Gastrocnemius medialis (tissue), 4 donors: ENCODE data around the gene SUPT3H. TPM values are rescaled to one million over a fixed set of nuclear protein-coding genes. Genes with fewer than 3 reads are reported as not detected.
"Not testable (repeated sequence)": the region's sequence is repeated elsewhere in the genome, so short reads cannot be mapped to it uniquely, and the experiment has no call there.

Experiments
- ATAC-seq, 2 donors: fragments of 150-250 bp; one replicate each; pipeline ENCODE4 v1.9.1; 2016
- DNase-seq, 2 donors: peaks; one replicate each; pipeline ENCODE4 v3.0.0-alpha.2; 2019
- H3K27ac ChIP-seq, 4 donors: fragments of 200-600 bp; sonication (generic); 1 replicate in 1 of 4; 2 replicates in 3 of 4; pipeline ENCODE4 v1.5.1; 2016 to 2018; ENCODE audit warnings: mild to moderate bottlenecking in 2 of 4, moderate library complexity in 1 of 4
- H3K27me3 ChIP-seq, 3 donors: fragments of 200-600 bp; sonication (generic) in 2 of 3; 1 replicate in 1 of 3; 2 replicates in 2 of 3; pipeline versions ENCODE4 v1.5.1 to v1.6.0; 2016 to 2019; ENCODE audit warnings: mild to moderate bottlenecking in 1 of 3, moderate library complexity in 1 of 3
- H3K36me3 ChIP-seq, 2 donors: fragments of 200-600 bp; sonication (generic) in 1 of 2; one replicate each; pipeline ENCODE4 v1.5.1; 2017 to 2018
- H3K4me1 ChIP-seq, 2 donors: fragments of 200-600 bp; sonication (generic) in 1 of 2; one replicate each; pipeline ENCODE4 v1.5.1; 2016 to 2017; ENCODE audit warnings: mild to moderate bottlenecking in 2 of 2
- H3K4me3 ChIP-seq, 4 donors: fragments of 200-600 bp; sonication (generic) in 3 of 4; 1 replicate in 1 of 4; 2 replicates in 3 of 4; pipeline ENCODE4 v1.5.1; 2016 to 2019; ENCODE audit warnings: mild to moderate bottlenecking in 2 of 4
- H3K9me3 ChIP-seq, 3 donors: fragments of 200-600 bp; sonication (generic) in 2 of 3; 1 replicate in 1 of 3; 2 replicates in 2 of 3; pipeline ENCODE4 v1.5.1; 2016 to 2019
- CTCF ChIP-seq, 5 experiments: fragments of 450-650 bp in 3 of 5; fragments of 200-600 bp in 2 of 5; sonication (generic) in 2 of 5; IDR thresholded peaks in 4 of 5; conservative IDR thresholded peaks in 1 of 5; 1 replicate in 4 of 5; 2 replicates in 1 of 5; pipeline ENCODE4 v1.5.1; 2016 to 2019; ENCODE audit warnings: antibody characterized with exemption in 5 of 5, mild to moderate bottlenecking in 3 of 5, moderate library complexity in 3 of 5
- POLR2A ChIP-seq, 2 donors: fragments of 450-650 bp; IDR thresholded peaks; one replicate each; pipeline ENCODE4 v1.6.1; 2017; ENCODE audit warnings: antibody characterized with exemption in 2 of 2, mild to moderate bottlenecking in 2 of 2, moderate library complexity in 2 of 2
- in situ Hi-C, 4 donors: fragments of 200-750 bp; cut with MboI; loops; one replicate each; pipeline versions ENCODE4 v1.15.0 to v1.8.0; 2017; ENCODE audit warnings: low sequenced_read_pairs in 4 of 4
- intact Hi-C: fragments of 100-400 bp; cut with DNase I; formaldehyde crosslinking; loops from one replicate; pipeline ENCODE4 v1.15.1; 2023; ENCODE audit warnings: low total_unique reads
- total RNA-seq, 4 donors: library from RNA; depleted of rRNA; stranded (reverse); fragments of >200 nt; gene quantifications; one replicate each; pipeline versions ENCODE4 v1.1.0 to v1.2.3, GENCODE V29; 2016

Gene SUPT3H
- total RNA-seq, 4 donors from 2014 or later = 1.5 to 9.0 (median 4.2) TPM

DNA sequence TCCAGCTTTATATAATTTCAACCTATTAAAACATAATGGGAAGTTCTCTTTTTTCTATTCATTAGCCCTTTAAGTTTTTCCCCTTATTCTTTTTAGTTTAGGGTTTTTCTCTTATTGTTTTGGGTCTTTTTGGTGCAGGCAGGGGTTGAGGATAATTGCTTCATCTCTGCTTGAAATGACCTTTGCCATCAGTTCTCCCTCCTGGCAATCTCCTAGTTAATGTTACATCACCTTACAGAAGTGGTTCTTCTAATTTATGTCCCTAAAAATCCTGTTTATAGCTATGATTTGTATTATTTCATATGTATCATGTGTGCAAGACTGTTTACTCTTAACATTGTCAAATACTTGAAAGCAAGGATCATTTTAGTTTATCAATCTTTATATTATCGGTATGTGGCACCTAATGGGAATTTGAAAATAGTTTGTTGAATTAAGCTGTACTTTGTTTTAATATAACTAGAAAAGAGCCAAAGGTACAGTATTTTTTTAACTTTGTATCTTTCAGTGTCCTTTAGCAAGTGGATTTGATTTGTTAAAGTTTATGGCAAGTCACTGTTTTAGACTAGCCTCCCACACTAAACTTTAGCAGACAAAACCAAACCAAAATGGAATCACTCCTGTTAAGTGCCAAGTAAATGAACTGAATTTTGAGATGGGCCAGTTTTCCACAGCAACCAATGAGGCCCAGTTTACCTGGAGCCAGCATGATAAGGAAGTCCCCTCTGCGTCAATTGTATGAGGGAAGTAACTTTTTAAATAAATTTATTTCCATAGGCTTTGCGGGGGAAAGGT is 76.2 kb downstream of the SUPT3H start:
- intact Hi-C loops (no loop called here), in situ Hi-C loops (no loop called here)
- Histone ChIP-seq H3K27me3 (no peaks in the 10 kb centered on the region), H3K9me3 (no peaks in the 10 kb centered on the region), H3K36me3 (no peaks in the 10 kb centered on the region), H3K4me3 (no peak overlapping the region), H3K27ac (no peak overlapping the region), H3K4me1 (no peaks in the 10 kb centered on the region)
- DNase-seq (no peak), ATAC-seq (no peak)
- no peak for TF ChIP-seq CTCF (IDR thresholded peaks at IDR 0.05 in 4 of 5, conservative IDR thresholded peaks at IDR 0.05 in 1 of 5)
- no peak for TF ChIP-seq POLR2A (IDR thresholded peaks at IDR 0.05)

GRCh38 chr6:45300736-45301135 is 77.0 kb downstream of the SUPT3H start:
- Histone ChIP-seq H3K27ac (no peak overlapping the region), H3K36me3 (no peaks in the 10 kb centered on the region), H3K4me3 (no peak overlapping the region), H3K4me1 (no peaks in the 10 kb centered on the region), H3K9me3 (no peaks in the 10 kb centered on the region), H3K27me3 (no peaks in the 10 kb centered on the region)
- intact Hi-C loops = no loop called here
- ATAC-seq (no peak), DNase-seq (no peak)
- in situ Hi-C loops = no loop called here
- TF ChIP-seq CTCF (IDR thresholded peaks at IDR 0.05 in 4 of 5, conservative IDR thresholded peaks at IDR 0.05 in 1 of 5) (no peak), POLR2A (IDR thresholded peaks at IDR 0.05) (no peak)

- Histone ChIP-seq H3K27ac (no peak overlapping the region), H3K36me3 (no peaks in the 10 kb centered on the region), H3K4me1 (no peaks in the 10 kb centered on the region), H3K27me3 (no peaks in the 10 kb centered on the region), H3K9me3 (no peaks in the 10 kb centered on the region), H3K4me3 (no peak overlapping the region)
- TF ChIP-seq CTCF (IDR thresholded peaks at IDR 0.05 in 4 of 5, conservative IDR thresholded peaks at IDR 0.05 in 1 of 5) (no peak), POLR2A (IDR thresholded peaks at IDR 0.05) (no peak)
- no peak for ATAC-seq
- intact Hi-C loops = no loop called here
- DNase-seq = no peak
- in situ Hi-C loops = no loop called here
These were observed 78.6 kb downstream of the SUPT3H start for GRCh38 chr6:45299096-45299581.

DNA sequence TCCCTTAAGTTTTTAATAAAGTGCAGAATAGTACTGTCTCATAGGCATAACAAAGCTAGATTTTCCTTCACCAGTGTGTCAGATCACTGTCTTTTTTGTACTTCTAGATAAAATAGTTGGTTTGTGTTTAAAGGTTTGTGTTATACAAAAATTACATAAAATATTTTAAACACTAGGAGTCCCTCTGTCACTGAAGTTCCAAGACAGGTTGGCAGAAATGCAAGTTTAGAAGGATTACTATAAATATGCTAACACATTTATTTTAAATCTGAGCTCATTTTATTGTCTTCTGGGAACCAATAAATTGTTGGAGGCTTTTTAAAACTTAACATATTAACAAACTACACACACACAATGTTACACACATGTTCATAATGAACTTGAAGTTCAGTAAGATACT is 80.4 kb downstream of the SUPT3H start:
- no peaks in the 10 kb centered on the region for H3K4me1 ChIP-seq
- TF ChIP-seq CTCF (IDR thresholded peaks at IDR 0.05 in 4 of 5, conservative IDR thresholded peaks at IDR 0.05 in 1 of 5) (no peak), POLR2A (IDR thresholded peaks at IDR 0.05) (no peak)
- in situ Hi-C loops (no loop called here), intact Hi-C loops (no loop called here)
- ATAC-seq (no peak), DNase-seq (no peak)
- no peaks in the 10 kb centered on the region for H3K9me3 ChIP-seq
- H3K27ac ChIP-seq = no peak overlapping the region
- H3K27me3 ChIP-seq = no peaks in the 10 kb centered on the region
- H3K4me3 ChIP-seq = no peak overlapping the region
- no peaks in the 10 kb centered on the region for H3K36me3 ChIP-seq

DNA sequence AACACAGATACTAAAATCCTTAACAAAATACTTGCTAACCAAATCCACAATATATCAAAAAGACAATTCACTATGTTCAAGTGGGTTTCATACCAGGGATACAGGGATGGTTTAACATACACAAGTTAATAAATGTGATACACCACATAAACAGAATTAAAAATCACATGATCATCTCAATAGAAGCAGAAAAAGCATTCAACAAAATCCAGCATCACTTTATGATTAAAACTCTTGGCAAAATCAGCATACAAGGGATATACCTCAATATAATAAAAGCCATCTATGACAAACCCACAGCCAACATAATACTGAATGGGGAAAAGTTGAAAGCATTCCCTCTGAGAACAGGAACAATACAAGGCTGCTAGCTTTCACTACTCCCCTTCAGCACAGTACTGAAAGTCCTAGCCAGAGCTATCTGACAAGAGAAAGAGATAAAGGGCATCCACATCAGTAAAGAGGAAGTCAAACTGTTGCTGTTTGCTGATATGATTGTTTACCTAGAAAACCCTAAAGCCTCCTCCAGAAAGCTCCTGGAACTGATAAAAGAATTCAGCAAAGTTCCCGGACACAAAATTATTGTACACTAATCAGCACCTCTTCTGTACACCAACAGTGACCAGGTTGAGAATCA is 83.6 kb downstream of the SUPT3H start:
- DNase-seq, H3K27me3 ChIP-seq, H3K27ac ChIP-seq, H3K9me3 ChIP-seq, intact Hi-C loops, in situ Hi-C loops, H3K36me3 ChIP-seq, H3K4me1 ChIP-seq, ATAC-seq, H3K4me3 ChIP-seq: not testable (repeated sequence)
